NK-92 treated with Interleukin-12 subunit alpha and Interleukin-12 subunit beta, amount 100 ng/mL, for 24 hours (cell line): ENCODE results near the gene CHI3L1.

Experiments used
- DNase-seq: peaks from one replicate; lab custom pipeline; 2025; lab: John Stamatoyannopoulos, UW

Gene CHI3L1

DNA sequence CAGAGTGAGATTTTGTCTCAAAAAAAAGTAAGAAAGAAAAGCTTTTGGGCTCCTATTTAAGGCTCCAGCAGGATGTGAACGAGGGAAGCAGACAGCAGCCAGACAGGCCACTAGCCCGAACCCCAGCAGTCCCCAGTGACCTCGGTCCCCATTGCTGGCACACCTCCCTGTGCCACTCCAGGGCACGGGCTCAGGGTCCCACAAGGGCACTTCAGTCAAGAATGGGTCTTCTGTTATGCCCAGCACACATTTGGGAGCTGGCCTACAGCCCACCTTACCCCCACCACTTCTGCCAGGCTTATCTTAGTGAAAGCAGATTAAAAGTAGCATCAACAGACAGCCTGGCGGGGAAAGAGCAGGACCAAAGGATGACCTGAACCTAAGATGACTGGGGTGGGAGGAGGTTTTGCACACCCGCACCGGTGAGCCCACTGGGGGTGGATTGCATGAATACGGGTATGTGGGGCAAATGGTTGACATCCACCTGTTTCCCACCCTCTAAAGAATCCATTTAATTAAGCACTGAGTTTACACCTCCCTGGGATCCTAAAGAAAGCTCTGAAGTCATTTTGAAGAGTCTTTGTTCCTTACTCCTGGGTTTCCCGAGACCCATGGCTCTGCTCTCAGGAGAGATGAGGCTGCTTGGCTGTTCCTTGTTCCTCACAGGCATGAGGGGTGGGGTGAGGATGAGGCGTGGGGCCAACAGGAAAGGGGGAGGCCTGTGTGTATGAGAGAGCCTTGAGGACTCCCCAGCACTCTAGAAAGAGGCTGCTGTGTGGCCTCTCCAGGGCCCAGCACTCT is 4.7 kb downstream of the CHI3L1 start:
- no peak for DNase-seq

DNA sequence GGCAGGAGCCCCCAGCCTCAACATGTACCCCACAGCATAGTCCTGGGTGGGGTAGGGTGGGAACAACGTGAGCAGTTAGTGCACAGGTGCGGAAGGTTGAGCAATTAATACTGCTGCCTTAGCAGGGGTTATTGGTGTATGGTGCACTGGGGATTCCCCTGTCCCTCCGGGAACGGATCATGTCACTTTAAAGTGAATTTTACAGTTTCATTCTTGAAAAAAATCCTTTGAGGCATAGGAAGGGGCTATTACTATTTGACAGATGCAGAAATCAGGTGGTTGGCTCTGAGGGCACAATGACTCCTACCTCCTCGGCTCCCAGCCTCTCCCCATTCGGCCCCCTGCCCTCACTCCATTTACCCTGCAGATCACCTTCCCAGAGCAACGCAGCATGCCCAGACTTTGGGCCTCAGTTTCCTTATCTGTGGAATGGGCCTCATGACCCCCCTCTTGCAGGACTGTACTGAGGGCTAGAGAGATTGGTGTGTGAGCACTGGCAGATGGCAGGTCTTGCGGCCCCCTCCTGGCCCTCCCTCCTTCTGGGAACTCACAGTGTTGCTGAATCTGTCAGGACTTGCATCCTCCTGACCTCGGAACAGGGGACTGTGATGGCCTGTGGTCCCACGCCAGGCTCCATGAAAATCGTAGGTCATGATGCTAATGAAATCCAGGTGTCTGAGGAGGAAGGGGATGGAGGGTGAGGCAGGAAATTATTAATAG is 5.7 kb downstream of the CHI3L1 start:
- no peak for DNase-seq

DNA sequence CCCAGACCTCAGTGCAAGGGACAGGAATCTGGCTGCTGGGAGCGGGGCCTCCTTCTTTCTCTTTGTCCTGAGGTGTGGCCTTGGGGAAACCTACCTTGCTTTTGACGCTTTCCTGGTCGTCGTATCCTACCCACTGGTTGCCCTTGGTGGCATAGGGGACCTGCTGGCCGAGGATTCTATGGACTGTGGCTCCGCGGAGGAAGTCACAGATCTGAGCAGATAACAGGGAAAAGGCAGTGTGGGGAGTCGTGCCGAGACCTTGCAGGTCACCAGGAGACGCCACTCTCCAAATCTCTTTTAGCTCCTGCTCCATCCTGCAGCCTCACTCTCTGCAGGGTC is 6.9 kb downstream of the CHI3L1 start:
- no peak for DNase-seq

DNA sequence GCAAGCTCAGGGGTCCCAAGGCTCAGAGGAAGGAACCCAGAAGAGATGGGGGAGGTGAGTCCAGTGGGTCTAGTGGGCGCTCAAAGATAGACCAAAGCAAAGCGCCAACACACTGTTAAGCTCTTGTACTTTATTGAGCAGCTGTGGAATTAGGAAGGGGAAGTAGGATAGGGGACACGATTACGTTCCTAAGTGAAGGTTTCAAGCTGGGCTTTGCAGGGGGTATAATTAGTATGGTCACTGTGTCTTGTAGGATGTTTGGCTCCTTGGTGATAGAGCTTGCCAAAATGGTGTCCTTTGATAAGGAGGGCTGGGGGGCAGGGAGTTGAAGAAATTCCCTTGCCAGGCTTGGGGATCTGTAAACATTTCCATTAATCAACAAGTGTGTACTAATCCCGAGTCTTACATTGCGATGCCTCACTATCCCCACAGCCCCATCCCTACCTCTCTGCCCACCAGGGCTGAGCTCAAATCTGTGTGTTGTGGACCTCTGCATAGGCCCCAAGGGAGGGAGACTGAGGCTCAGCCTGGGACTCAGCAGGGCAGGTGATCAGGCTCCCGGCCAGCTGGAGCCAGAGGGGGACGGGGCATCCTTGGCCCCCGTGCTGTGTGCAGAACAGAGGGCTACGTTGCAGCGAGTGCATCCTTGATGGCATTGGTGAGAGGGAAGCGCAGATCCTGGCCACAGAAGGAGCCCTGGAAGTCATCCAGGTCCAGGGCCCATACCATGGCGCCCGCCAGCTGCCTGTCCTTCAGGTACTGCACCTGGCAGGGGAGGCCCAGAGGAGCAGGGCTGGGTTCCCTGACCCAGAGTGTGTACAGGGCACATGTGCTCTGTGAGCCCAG is 7.5 kb downstream of the CHI3L1 start:
- DNase-seq = no peak

DNA sequence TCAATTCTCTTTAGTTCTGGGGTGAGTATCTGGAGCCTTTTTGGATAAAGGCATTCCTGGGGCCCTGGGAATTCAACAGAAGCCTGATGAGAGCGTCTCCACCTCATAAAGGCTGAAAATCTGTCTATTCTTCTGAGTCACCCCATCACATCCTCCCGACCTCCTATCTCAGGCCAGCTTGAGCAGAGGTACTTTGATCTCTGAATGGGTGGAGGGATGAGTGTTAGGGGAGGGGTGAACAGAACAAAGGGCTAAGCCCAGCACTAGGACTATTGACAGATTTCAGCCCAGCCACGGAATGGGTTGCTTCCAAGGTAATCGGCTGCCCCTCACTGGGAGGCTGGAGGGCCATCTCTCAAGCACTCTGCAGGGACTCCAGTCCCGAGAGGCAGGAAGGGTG is 8.4 kb downstream of the CHI3L1 start:
- no peak for DNase-seq

DNA sequence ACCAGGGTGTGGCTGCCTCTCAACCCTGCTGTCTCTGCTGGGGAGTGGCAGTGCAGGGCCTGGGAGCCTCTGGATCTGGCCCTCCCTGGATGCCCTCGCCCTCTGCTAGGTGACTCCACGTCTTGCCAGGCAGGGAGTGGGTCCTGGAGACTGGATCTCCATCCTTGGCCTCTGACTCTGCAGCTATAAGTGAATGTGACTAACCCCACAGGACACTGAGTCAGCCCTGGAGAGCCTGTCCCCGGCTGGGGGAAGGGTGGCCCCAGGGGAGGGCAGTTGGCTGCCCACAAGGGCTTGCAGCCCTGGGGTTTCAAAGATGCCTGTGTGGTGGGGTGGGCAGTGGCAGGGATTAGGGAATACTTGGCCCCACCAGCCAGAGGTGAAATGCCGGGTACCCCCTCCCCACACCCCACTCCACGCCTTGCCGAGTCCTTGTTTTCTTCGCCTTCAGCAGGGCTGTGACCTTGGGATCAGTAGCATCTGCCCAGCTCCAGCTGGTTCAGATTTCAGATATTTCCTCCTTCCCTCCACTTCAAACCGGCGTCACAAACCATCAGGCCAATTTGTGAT is 8.9 kb downstream of the CHI3L1 start:
- DNase-seq = peak; percentile 48

DNA sequence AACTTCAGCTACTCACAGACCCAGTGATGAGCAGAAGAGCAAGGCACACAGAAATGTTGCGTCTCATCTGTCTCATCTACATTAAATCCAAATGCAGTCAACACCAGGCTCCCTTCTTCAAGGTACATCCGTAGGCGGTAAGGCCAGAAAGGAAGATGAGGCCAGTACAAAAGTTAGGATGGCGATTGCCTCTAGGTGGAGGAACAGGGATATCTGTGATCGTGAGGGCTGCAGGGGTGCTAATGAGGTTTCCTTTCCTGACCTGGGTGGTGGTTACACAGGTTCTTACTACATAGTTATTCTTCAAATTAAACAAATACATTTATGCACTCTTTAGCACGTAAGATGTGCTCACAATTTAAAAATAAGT is 9.5 kb downstream of the CHI3L1 start:
- DNase-seq = no peak

DNA sequence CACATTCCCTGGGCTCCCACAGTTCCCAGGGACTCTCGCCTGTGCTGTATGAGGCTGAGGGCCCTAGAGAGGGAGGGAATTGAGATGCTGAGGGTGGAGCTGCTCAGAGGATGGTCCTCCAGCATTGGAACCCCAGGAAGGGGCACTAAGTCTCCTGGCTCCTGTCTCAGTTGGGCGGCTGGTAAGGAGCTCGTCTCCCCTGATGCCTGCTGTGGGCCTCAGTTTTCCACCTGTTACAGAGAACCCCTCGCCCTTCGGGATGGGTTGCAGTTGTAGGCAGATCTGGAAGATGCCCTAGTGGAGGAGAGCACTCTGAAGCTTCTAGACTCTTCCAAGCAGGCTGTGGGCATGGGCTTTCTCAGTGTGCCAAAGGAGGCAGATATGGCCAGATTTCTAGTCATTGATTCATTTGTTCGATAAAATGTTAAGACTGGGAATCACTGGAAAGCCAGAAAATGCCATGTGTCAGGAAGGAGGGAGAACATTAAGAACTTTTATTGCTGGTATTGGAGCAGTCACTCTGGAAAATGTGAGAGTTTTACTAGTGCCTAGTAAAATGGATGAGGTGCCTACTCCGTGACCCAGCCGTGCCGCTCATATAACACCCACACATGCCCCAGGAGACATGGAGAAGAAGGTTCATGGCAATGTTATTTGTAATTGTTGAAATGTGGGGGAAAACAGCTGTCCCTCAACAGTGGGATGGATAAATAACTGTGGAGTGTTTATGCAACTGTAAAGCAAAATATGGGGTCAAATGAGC is 10.1 kb downstream of the CHI3L1 start:
- no peak for DNase-seq

DNA sequence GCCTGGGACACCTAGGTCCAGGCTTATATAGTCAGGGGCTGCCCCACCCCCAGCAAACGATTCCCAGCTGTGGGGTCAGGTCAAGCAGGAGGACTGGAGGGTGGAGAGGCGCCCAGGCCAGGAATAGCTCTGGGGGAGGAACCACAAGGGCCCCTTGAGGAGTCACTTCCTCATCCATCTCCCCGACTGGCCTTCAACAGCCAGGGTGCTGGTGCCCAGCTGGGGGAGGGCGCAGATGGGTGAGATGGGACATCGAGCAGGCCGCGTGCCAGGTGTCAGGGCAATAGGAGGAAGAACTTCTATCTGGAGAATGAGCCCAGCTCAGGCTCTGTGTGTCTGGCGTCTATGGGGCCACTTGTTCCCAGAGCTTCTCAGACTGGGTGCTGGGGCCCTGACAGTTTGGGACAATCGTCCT is 10.7 kb downstream of the CHI3L1 start:
- DNase-seq = no peak

DNA sequence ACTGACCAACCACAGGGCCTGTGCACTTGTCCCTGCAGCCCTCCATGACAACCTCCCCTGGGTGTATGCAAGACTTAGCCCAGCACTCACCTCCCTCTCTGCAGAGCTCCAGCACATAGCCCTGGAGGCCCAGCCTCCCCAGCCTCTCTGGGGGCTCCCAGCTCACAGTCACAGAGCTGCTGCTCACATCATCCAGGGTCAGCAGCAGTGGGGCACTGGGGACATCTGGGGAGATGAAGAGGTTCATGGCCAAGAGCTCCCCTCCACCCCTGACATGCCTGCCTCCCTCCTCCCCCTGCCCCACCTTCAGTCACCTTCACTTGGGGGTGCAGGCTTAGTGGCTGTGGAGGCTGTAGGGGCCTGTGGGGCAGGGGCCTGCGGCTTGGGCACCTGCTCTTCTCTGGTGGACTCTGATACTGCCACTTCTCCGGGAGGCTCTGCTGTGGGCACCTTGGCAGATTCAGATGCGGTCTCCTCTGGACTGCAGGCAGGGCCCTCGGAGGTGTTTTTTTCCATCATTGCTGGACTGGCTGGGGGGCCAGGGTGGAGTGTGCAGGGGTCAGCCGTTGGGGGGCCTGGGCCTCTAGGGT is 11.2 kb downstream of the CHI3L1 start, which contains the start of gene MYBPH:
Gene MYBPH, minus strand, starts transcription at position 590 of the 590 bp plus-strand sequence. Its CDS starts 71 bp downstream, at position 519.
- no peak for DNase-seq

DNA sequence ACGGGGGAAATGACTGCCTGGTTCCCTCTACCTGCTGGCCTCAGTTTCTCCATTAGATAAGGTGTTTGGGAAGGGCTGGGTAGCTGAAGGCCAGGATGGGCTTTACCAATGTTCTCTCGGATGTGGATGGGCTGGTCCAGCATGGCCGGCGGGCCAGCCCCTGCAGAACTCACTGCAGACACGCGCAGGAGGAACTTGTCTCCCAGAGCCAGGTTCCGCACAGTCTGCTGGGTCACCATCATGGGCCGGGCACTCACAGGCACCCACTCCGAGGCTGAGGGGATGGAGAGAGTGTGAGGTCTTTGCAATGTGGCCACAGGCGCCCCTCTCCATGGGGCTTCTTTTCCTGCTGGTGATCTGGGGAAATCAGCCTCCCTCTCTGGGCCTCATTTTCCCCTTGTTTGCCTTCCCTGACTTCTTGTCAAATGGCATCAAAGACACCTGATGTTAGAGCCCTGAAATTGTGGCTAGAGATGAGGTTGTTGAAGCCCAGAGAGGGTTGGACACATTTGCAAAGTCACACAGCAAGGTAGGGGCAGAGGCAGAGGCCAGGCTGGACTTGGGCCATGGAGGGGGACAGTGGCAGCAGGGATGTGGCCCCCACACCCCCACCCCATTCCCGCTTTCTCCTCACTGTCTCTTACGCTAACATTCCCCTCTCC is 12.0 kb downstream of the CHI3L1 start:
- no peak for DNase-seq

DNA sequence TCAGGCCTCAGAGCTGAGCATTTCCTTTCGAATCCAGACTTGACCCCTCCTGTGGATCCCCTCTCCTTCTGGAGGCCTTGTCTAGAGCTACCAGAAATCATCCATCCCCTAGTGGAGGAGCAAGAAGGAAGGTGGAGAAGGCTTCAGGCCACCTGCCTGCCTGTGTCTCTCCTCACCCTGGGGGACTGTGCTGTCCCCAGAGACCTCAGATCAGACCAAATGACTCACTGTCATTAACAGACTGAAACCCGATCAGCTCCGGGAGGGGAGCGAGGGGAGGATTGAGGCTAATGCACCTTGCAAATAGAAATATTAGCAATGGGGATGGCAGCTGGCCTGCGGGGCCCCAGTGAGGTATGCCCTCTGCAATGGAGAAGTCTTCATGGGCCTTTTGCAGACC is 12.9 kb downstream of the CHI3L1 start:
- DNase-seq = no peak

DNA sequence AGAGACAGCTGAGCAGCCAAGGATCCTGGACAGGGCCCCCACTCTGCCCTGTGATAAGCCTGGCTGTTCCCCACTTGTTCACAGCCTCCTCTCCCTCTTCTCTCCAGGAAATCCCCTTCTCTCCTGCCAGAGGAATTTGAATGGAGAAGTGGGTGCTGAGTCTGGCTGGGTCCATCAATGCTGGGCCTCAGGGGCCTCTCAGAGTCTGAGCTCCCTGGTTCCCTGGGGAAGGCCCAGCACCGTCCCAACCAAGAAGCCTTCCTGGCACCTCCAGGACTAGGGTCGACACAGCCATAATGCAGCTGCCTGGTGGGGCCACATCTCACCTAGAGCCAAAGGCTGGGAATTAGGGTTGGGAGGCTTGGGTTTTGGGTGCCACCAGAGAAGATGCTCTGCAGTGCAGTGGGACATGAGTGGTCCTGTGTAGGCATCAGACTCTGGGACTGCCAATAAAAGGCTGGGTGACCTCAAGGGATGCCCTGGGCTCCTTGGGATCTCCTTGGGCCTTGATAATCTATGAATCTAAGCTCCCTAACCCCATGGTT is 13.4 kb downstream of the CHI3L1 start:
- DNase-seq = no peak

DNA sequence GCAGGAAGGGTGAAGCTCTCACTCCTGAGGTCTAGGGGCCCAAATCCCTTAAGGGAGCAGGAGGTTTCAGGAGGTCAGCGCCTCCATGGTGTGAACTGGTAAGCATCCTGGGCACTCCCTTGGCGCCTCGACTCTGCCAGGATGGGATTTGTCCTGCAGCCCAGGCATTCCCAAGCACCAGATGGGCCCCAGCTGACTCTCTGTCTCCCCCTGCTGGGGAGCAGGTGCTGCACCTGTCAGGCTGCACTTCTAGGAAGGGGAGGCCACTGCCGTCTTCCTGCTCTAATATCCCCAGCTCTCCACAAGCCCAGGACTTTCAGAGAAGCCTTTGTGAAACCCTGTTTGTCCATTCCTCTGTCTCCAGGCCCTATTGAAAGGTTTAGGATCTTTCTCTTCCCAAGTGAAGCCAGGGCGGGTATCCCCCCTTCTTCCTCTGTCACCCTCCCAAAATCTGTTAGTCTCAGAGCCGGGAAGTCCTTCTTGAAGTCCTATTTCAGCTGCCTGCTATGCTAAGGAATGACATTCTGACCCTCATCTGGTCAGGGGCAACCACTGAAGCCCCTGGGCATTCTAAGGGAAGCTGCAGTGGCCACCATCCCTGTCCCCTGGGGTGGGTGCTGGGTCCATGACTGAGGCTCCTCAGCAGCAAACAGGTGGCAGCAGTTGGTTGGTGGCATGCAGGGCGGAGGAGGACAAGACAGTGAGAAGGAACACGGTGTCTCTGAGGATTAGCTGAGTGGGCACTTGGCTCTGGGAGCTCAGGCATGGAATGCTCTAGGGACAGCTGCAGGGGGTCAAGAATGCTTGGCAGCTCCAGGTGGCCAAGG is 14.1 kb downstream of the CHI3L1 start:
- DNase-seq = peak; percentile 41

DNA sequence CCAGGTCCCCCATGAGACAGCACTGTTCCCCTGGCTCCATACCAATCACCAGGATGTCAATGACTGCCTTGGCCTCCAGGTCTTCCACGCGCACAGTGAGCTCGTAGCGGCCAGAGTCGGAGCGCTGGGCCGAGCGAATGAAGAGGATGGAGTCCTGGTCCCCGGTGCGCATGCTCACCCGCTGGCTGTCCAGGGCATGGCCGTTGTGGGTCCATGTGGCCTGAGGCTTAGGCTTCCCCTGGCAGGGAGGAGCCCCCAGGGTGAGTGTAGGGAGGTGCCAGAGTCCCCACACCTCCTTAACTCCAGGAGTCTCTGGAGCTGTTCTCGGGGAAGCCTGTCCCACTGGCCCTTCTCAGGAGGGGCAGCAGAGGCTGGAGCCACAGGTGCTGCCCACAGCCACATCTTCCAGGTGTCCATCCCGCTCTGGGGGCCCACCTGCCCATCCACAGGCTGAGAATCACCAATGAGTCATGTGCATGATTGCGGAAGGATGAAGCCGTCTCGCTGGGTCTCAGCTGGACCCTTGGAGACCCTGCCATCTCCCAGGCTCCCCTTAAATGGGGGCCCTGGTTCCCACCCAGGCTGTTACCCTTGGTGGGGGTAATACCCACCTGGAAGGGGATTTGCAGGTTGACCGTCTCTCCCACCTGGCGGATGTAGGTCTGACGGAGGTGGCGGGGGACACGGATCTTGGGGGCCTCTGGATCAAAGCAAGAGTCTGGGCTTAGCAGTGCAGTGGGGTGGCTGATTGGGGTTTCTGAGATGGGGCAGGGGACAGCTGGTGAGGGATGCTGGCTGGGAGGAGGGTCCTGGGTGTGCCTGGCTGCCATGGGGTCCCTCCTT is 14.9 kb downstream of the CHI3L1 start:
- no peak for DNase-seq

DNA sequence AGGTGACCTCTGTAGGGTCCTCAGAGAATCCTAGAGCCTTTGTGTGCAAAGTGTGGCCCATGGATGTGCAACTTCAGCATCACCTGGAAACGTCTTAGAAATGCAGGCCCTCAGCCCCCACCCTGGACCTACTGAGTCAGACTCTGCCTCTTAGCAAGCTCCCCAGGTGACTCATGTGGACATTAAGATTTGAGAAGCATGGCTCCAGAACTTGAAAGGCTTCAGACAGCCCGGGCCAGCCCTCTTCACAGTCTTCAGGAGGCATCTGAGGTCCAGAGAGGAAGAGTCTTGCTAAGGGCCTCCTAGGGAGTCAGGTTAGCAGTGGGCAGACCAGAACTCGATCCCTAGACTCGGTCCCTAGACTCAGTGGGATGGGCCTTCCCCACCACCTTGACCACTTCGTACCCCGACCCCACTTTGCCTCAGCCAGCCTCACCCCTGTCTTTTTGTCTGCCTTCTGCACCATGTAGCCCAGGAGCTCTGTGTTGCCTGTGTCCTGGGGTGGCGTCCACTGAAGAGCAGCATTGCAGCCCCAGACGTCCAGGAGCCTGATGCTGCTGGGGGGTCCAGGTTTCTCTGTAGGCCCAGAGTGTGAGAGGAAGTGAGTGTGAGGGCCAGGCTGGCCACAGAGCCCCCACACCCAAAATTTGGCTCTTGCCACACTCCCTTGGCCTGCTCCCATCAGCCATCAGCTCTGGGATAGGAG is 15.7 kb downstream of the CHI3L1 start:
- DNase-seq = peak; percentile 38

DNA sequence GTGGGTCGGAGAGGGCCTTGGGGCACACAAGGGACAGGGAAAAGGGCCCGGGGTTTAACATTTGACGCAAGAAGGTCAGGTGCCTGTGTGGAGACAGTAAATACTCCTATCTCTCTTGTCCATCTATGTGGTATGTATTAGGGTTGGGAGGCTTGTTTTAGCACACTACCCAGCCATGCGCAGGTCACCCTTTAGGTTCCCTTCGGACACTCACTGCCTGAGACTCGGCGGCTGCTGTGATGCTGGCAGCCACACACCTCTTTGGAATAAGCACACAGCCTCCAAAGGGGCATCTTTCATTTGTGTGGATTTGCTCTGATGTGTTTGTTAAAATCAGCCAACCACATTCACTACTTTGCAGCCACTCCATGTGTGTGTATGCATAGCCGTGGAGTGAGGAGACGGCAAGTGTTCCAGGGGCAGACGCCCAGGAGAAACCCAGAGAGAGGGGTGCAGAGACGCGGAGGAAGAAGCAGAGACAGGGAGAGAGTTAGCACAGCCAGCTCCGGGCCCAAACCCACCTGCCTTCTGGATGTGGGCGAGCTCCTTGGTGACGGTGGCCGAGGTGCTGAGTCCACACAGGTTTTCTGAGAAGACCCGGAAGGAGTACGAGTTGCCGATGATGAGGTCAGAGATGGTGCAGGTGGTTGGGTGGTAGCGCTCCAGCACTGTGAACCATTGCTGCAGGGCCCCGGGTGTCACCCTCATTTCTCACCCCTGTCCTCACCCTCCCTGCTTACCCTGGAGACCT is 16.6 kb downstream of the CHI3L1 start:
- DNase-seq = no peak
